ENCODE measurements around the gene NELFB.

NELFB gene

GRCh38 chr9:137227054-137227852 lies 27.9 kb upstream of the NELFB start, which contains the start of gene RNF224:
Gene RNF224, plus strand, starts transcription at chr9:137227502. Its CDS starts 834 bp downstream, at chr9:137228336.
- no peaks in the 10 kb centered on the region for H3K36me3 ChIP-seq (replicated peaks in 1 of 2; ENCODE audit: control insufficient read depth in 2 of 2, insufficient read depth in 2 of 2, low read length in 2 of 2)
- H4K91ac ChIP-seq (ENCODE audit: low read depth, low read length, poor library complexity), result peak within 1 kb of the TSS; percentile 64
- DNase-seq (ENCODE audit: low spot score), result peak; percentile 74
- no peak within 1 kb of the TSS for H2BK120ac ChIP-seq (ENCODE audit: low read depth, low read length)
- peak within 1 kb of the TSS; percentile 76 for H3K4ac ChIP-seq (ENCODE audit: low read length)
- H3K9me3 ChIP-seq (replicated peaks in 1 of 2; ENCODE audit: control insufficient read depth in 2 of 2, insufficient read depth in 1 of 2, low read depth in 1 of 2, low read length in 2 of 2), result no peaks in the 10 kb centered on the region
- no peak within 1 kb of the TSS for H3K27ac ChIP-seq (replicated peaks; ENCODE audit: low read length)
- peak within 1 kb of the TSS in 1 of 2 donors; percentile 41 for H3K4me3 ChIP-seq (ENCODE audit: low read length in 2 of 2)
- peak within 1 kb of the TSS; percentile 57 for H3K18ac ChIP-seq (ENCODE audit: low read length)
- no peak within 1 kb of the TSS for H2BK5ac ChIP-seq (ENCODE audit: low read length)
- peaks cover under 1 to 8% (median 7%) of the 10 kb centered on the region in 3 experiments for H3K27me3 ChIP-seq (ENCODE audit: control insufficient read depth in 3 of 3, insufficient read depth in 3 of 3, low read depth in 1 of 3, low read length in 3 of 3)
- no peaks in the 10 kb centered on the region for H3K79me1 ChIP-seq (ENCODE audit: low read depth, low read length)
- no peak within 1 kb of the TSS for H3K4me2 ChIP-seq (ENCODE audit: insufficient read depth, low read length, poor library complexity, severe bottlenecking)
- H2AK5ac ChIP-seq (ENCODE audit: low read depth, low read length), result peak within 1 kb of the TSS; percentile 75
- WGBS, 2 donors (ENCODE audit: extremely low coverage in 2 of 2, insufficient read length in 2 of 2, insufficient replicate concordance in 1 of 2), result no CpG with 5 or more reads among the region's 25 CpGs
- H3K9ac ChIP-seq (ENCODE audit: low read depth, low read length, poor library complexity), result no peak within 1 kb of the TSS
- H2BK15ac ChIP-seq (ENCODE audit: low read length), result peak within 1 kb of the TSS; percentile 95
- H4K8ac ChIP-seq (ENCODE audit: low read depth, low read length), result peak within 1 kb of the TSS; percentile 50
- peaks cover 9 to 15% of the 10 kb centered on the region in 2 donors for H3K4me1 ChIP-seq (ENCODE audit: control insufficient read depth in 2 of 2, insufficient read depth in 1 of 2, low read depth in 1 of 2, low read length in 2 of 2)
- H2AFZ ChIP-seq (ENCODE audit: low read length), result peak within 1 kb of the TSS; percentile 68
- peak within 1 kb of the TSS; percentile 22 for H2BK12ac ChIP-seq (ENCODE audit: low read length)
- H3K23ac ChIP-seq (ENCODE audit: low read depth, low read length, poor library complexity), result peak within 1 kb of the TSS; percentile 70
- H3K14ac ChIP-seq (ENCODE audit: low read length), result peak within 1 kb of the TSS; percentile 31

DNA sequence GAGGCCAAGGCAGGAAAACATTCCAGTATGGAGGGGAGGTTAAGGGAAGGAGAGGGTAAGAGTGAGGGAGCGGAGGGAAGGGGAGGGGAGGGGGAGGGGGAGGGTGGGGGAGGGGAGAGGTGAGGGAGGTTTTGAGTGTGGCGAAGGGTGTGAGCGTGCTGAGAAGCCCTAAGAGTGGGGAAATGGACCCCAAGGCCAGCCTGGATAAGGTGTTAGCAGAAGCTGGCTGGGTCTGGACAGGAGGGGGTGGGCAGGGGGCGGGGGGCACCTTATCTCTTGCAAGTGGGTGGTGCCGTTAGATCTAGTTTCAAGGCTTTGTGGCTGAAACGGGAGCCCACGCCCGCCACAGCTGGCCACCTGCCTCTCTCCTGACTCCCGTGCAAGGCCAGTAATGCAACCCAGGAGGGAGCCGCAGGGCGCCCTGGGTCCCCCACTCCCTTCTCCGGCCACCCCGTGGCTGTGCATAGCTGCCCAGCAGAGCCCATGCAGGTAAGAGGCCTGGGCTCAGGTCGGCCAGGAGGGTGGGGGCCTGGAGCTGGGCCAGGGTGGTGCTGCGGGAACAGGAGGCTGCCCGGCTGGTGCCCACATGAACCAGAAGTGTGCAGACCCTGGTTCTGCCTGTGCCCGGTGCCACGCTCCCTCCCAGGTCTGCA lies 27.1 kb upstream of the NELFB start:
- Histone ChIP-seq H3K4me1 (ENCODE audit: control insufficient read depth in 2 of 2, insufficient read depth in 1 of 2, low read depth in 1 of 2, low read length in 2 of 2) (peaks cover 4 to 10% of the 10 kb centered on the region in 2 donors), H2BK5ac (ENCODE audit: low read length) (no peak overlapping the region), H2BK12ac (ENCODE audit: low read length) (peak overlapping the region; percentile 10), H2AK5ac (ENCODE audit: low read depth, low read length) (peak overlapping the region; percentile 75), H4K91ac (ENCODE audit: low read depth, low read length, poor library complexity) (no peak overlapping the region), H2BK120ac (ENCODE audit: low read depth, low read length) (no peak overlapping the region), H3K4me3 (ENCODE audit: low read length in 2 of 2) (no peak overlapping the region), H4K8ac (ENCODE audit: low read depth, low read length) (no peak overlapping the region), H3K4ac (ENCODE audit: low read length) (no peak overlapping the region), H3K4me2 (ENCODE audit: insufficient read depth, low read length, poor library complexity, severe bottlenecking) (no peak overlapping the region), H2BK15ac (ENCODE audit: low read length) (no peak overlapping the region), H2AFZ (ENCODE audit: low read length) (no peak overlapping the region), H3K36me3 (replicated peaks in 1 of 2; ENCODE audit: control insufficient read depth in 2 of 2, insufficient read depth in 2 of 2, low read length in 2 of 2) (no peaks in the 10 kb centered on the region), H3K14ac (ENCODE audit: low read length) (peak overlapping the region; percentile 21), H3K27me3 (ENCODE audit: control insufficient read depth in 3 of 3, insufficient read depth in 3 of 3, low read depth in 1 of 3, low read length in 3 of 3) (peaks cover 0 to 7% (median under 1%) of the 10 kb centered on the region in 3 experiments), H3K79me1 (ENCODE audit: low read depth, low read length) (no peaks in the 10 kb centered on the region), H3K9ac (ENCODE audit: low read depth, low read length, poor library complexity) (no peak overlapping the region), H3K9me3 (replicated peaks in 1 of 2; ENCODE audit: control insufficient read depth in 2 of 2, insufficient read depth in 1 of 2, low read depth in 1 of 2, low read length in 2 of 2) (no peaks in the 10 kb centered on the region), H3K27ac (replicated peaks; ENCODE audit: low read length) (no peak overlapping the region), H3K18ac (ENCODE audit: low read length) (no peak overlapping the region), H3K23ac (ENCODE audit: low read depth, low read length, poor library complexity) (no peak overlapping the region)
- DNase-seq (ENCODE audit: low spot score), result no peak
- no CpG with 5 or more reads among the region's 18 CpGs for WGBS, 2 donors (ENCODE audit: extremely low coverage in 2 of 2, insufficient read length in 2 of 2, insufficient replicate concordance in 1 of 2)

- no peak overlapping the region for H2BK120ac ChIP-seq (ENCODE audit: low read depth, low read length)
- H2AK5ac ChIP-seq (ENCODE audit: low read depth, low read length), result peak overlapping the region; percentile 75
- H3K9me3 ChIP-seq (replicated peaks in 1 of 2; ENCODE audit: control insufficient read depth in 2 of 2, insufficient read depth in 1 of 2, low read depth in 1 of 2, low read length in 2 of 2), result no peaks in the 10 kb centered on the region
- peak overlapping the region; percentile 38 for H3K18ac ChIP-seq (ENCODE audit: low read length)
- no peak overlapping the region for H3K9ac ChIP-seq (ENCODE audit: low read depth, low read length, poor library complexity)
- no peaks in the 10 kb centered on the region for H3K36me3 ChIP-seq (replicated peaks in 1 of 2; ENCODE audit: control insufficient read depth in 2 of 2, insufficient read depth in 2 of 2, low read length in 2 of 2)
- no peaks in the 10 kb centered on the region for H3K79me1 ChIP-seq (ENCODE audit: low read depth, low read length)
- H3K4me2 ChIP-seq (ENCODE audit: insufficient read depth, low read length, poor library complexity, severe bottlenecking), result peak overlapping the region; percentile 2
- H4K91ac ChIP-seq (ENCODE audit: low read depth, low read length, poor library complexity), result no peak overlapping the region
- no CpG with 5 or more reads among the region's 29 CpGs for WGBS, 2 donors (ENCODE audit: extremely low coverage in 2 of 2, insufficient read length in 2 of 2, insufficient replicate concordance in 1 of 2)
- peak overlapping the region; percentile 23 for H3K4ac ChIP-seq (ENCODE audit: low read length)
- H3K14ac ChIP-seq (ENCODE audit: low read length), result peak overlapping the region; percentile 21
- H3K27me3 ChIP-seq (ENCODE audit: control insufficient read depth in 3 of 3, insufficient read depth in 3 of 3, low read depth in 1 of 3, low read length in 3 of 3), result peaks cover 0 to 7% (median 0%) of the 10 kb centered on the region in 3 experiments
- H2AFZ ChIP-seq (ENCODE audit: low read length), result no peak overlapping the region
- no peak overlapping the region for H2BK15ac ChIP-seq (ENCODE audit: low read length)
- no peak overlapping the region for H4K8ac ChIP-seq (ENCODE audit: low read depth, low read length)
- H3K23ac ChIP-seq (ENCODE audit: low read depth, low read length, poor library complexity), result peak overlapping the region; percentile 93
- DNase-seq (ENCODE audit: low spot score), result no peak
- H3K4me1 ChIP-seq (ENCODE audit: control insufficient read depth in 2 of 2, insufficient read depth in 1 of 2, low read depth in 1 of 2, low read length in 2 of 2), result peaks cover 2 to 9% of the 10 kb centered on the region in 2 donors
- H2BK12ac ChIP-seq (ENCODE audit: low read length), result no peak overlapping the region
- no peak overlapping the region for H2BK5ac ChIP-seq (ENCODE audit: low read length)
- no peak overlapping the region for H3K27ac ChIP-seq (replicated peaks; ENCODE audit: low read length)
- no peak overlapping the region for H3K4me3 ChIP-seq (ENCODE audit: low read length in 2 of 2)
Measured at GRCh38 chr9:137228506-137228967, 26.6 kb upstream of the NELFB start.

Data from neuronal stem cell (in vitro differentiated cells).